ENCODE data around the gene RNF5.

GRCh38 chr6:32137454-32137853 is 40.8 kb upstream of the RNF5 start:
- TF ChIP-seq YY1 (IDR thresholded peaks at IDR 0.05; ENCODE audit: insufficient read depth, insufficient read length): no peak
- no peak for TF ChIP-seq ZNF274 (IDR thresholded peaks at IDR 0.05; ENCODE audit: low read depth, low read length)
- no peak for TF ChIP-seq SUZ12 (IDR thresholded peaks at IDR 0.05; ENCODE audit: extremely low read depth, insufficient read depth, insufficient read length)

Measured in NT2/D1 (cell line).